GM12875 (cell line): Measurements from ENCODE around the gene RLN3.
A peak's percentile ranks its signal among the peaks of the same experiment; 100 is the strongest.

Experiments
- H3K4me3 ChIP-seq: one replicate; pipeline ENCODE4 v1.5.1; 2011; ENCODE audit warnings: low read depth, low read length, control low read depth
- TF ChIP-seq, protein P1 (sequence below): IDR thresholded peaks from 2 replicates; pipeline ENCODE4 v1.5.1; 2011; ENCODE audit warnings: low read depth, mild to moderate bottlenecking, control low read depth, inconsistent platforms, low read length, moderate library complexity, borderline replicate concordance; ENCODE audit not compliant: insufficient read depth

Gene RLN3

GRCh38 chr19:13981988-13982501 is 45.9 kb upstream of the RLN3 start:
- no peak overlapping the region for H3K4me3 ChIP-seq
- TF ChIP-seq, protein P1, sequence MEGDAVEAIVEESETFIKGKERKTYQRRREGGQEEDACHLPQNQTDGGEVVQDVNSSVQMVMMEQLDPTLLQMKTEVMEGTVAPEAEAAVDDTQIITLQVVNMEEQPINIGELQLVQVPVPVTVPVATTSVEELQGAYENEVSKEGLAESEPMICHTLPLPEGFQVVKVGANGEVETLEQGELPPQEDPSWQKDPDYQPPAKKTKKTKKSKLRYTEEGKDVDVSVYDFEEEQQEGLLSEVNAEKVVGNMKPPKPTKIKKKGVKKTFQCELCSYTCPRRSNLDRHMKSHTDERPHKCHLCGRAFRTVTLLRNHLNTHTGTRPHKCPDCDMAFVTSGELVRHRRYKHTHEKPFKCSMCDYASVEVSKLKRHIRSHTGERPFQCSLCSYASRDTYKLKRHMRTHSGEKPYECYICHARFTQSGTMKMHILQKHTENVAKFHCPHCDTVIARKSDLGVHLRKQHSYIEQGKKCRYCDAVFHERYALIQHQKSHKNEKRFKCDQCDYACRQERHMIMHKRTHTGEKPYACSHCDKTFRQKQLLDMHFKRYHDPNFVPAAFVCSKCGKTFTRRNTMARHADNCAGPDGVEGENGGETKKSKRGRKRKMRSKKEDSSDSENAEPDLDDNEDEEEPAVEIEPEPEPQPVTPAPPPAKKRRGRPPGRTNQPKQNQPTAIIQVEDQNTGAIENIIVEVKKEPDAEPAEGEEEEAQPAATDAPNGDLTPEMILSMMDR, result no peak

GRCh38 chr19:13982773-13983172 is 45.2 kb upstream of the RLN3 start:
- H3K4me3 ChIP-seq, result no peak overlapping the region
- TF ChIP-seq, protein P1, result no peak

GRCh38 chr19:13983213-13983889 is 44.6 kb upstream of the RLN3 start:
- no peak overlapping the region for H3K4me3 ChIP-seq
- TF ChIP-seq, protein P1, result no peak

DNA sequence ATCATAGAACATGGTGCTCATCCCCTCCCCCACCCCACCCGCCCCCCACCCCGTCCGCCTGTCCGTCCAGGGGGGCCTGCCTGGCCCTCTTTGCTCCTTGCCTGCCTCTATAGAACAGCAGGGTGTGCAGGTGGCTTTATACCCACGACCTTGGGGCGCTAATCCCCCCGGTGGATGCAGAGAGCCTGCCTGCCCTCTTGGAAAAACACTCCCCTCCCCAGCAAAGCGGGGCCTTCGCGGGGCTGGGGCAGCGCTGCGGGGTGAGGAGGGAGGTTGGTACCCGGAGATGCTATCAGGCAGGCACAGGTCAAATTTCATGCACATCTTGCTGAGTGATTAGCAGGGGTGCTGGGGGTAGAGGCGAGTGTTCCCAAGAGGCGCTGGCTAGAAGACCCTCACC is 43.8 kb upstream of the RLN3 start:
- H3K4me3 ChIP-seq, result no peak overlapping the region
- TF ChIP-seq, protein P1, result no peak

DNA sequence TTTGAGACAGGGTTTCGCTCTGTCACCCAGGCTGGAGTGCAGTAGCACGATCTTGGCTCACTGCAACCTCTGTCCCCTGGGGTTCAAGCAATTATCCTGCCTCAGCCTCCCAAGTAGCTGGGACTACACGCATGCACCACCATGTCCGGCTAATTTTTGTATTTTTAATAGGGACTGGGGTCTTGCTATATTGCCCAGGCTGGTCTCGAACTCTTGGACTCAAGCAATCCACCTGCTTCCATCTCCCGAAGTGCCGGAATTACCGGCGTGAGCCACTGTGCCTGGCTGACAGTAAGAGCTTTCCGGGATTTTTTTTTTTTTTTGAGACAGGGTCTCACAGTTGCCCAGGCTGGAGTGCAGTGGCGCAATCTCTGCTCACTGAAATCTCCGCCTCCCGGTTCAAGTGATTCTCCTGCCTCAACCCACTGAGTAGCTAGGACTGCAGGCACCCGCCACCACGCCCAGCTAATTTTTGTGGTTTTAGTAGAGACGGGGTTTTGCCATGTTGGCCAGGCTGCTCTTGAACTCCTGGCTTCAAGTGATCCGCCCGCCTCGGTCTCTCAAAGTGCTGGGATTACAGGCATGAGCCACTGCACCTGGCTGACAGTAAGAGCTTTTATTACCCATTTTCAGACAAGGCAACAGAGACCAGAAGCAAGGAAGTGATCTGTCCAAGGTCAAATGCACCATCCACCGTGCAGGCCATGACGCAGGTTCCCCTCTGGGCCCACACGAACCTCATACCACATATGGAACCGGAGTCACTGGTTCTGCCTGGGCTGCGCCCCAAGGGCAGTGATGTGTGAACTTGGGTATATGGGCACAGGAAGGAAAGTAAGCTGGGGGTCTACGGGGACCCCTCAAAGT is 42.8 kb upstream of the RLN3 start:
- TF ChIP-seq, protein P1, result no peak
- no peak overlapping the region for H3K4me3 ChIP-seq

DNA sequence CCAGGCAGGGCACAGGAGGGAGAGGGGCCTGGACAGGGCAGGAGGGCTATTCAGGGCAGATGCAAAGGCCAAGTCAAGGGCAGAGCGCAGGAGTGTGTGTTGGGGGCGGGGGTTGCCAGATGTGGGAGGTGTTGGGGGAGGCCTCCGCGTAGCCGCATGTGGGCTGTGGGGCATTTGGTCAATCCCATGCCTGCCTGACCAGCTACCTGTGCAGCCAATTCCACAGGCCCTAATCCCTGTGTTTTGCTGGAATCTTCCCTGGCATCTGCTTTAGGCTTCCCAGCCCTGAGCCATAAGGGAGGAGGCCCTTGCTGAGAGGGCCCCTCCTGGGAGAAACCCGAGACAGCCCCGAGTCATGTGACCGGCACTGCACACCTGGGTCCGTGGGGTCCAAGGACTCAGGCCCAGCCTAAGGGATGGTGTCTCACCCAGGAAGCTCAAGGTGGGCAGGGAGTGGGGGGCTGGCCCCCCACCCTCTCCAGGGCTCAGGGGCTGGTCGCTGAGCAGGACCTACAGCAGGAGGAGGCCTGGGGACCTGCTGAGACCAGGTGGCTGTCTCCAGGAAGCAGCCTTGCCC is 42.1 kb upstream of the RLN3 start:
- peak overlapping the region; percentile 26 for H3K4me3 ChIP-seq
- TF ChIP-seq, protein P1, result no peak
